Nucleus accumbens (tissue), 56 donors: ENCODE results near the gene ARHGEF11.

ENCODE experiments used
- DNase-seq, 56 donors: peaks; one replicate each; lab custom pipeline; 2025; lab: John Stamatoyannopoulos, UW

ARHGEF11 gene

DNA sequence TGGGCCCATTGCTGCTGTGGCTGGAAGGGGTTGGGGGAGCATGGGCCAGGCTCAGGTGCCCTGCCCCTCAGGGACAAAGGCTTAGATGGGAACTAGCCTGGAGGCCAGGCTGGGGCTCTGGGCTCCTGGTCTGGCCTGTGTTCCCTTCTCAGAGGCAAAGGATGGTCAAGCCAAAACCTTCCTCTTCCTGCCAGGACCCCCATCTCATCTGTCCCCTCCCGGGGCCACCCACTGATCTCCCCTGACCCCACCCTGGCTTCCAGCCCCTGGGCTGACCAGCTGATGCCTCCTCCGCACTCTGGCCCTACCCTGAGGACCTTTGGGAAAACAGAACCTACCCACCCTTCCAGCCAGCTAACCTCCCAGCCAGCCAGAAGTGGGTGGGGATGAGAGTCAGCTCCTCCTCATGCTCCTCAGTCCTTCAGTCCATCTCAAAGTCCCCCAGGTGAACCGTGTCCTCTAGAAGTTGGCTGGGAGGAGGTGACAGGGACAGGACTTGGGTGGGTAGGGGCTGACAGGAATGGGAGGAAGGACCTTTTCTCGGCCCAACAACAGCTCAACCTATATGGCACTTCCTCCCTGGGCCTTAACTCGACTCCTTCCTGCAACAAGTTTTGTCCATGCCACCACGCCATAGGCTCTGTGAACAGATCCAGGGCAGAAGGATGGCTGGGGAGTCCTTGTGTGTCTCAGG is 144.5 kb downstream of the ARHGEF11 start:
- no peak for DNase-seq

- DNase-seq, result no peak
Measured at GRCh38 chr1:156899956-156900718, 145.4 kb downstream of the ARHGEF11 start.

DNA sequence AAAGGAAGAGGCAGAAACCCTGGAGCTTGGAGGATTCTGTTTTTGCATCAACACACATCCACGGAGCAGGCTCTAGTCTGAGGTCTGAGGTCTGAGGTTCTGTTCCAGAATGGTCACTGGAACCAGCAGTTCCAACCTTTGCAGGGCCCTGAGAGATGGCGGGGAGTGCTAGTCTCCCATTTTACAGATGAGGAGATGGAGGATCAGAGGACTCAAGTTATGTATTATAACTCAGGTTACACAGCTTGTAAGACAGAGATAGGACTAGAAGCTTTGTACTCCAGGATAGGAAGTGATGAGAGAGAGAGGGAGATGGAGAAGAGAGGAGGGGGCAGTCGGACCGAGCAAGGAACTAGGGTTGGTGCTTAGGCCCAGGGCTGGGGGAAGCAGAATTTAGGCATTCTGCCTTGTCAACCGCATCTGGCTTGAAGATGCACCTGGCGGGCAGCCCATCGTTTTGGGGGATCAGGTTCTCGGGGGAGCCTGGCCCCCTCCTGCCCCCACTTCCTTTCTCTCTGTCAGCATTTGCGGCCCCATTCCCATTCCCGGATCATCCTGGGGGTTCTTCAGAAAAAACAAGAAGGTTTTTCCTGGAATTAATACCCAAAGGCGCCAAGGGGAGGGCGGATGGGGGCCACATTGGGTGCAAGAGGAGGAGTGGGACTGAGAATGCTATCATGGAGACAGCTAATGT is 146.4 kb downstream of the ARHGEF11 start:
- no peak for DNase-seq

- no peak for DNase-seq
Measured at GRCh38 chr1:156898161-156898566, 147.4 kb downstream of the ARHGEF11 start.

DNA sequence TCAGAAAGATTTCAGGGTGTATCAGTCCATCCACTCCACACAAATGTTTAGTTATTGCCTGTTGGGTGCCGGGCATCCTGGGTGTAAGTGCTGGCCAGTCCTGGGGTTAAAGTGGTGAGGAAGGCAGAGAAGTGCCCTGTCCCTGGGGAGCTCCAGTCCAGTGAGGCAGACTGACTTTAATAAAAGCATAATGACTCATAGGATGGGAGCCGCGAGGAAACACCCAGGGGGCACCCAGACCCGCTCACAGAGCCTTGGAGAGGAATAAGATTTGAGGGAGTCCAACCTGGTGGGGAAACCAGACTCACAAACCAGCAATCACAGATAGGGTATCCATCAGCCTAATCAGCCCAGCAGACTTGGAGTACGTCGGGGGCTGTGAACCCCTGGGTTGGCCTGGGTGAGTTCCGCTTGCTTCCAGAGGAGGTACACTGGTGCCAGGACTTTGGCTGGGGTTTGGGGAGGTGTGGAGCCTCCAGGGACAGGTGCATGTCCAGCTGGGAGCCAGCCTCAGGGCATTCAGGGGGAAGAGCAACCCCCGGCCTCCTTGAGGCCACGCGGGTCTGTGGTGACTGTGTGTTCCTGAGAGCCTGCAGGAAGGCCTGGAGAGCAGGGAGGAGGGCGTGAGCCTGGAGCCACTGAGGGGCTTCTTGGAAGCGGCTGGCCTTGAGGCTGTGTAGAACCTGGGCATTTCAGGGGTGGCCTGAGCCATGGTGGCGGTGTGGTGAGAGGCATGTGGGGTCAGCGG is 148.3 kb downstream of the ARHGEF11 start:
- no peak for DNase-seq

- no peak for DNase-seq
Measured at GRCh38 chr1:156896490-156897033, 149.0 kb downstream of the ARHGEF11 start.

DNA sequence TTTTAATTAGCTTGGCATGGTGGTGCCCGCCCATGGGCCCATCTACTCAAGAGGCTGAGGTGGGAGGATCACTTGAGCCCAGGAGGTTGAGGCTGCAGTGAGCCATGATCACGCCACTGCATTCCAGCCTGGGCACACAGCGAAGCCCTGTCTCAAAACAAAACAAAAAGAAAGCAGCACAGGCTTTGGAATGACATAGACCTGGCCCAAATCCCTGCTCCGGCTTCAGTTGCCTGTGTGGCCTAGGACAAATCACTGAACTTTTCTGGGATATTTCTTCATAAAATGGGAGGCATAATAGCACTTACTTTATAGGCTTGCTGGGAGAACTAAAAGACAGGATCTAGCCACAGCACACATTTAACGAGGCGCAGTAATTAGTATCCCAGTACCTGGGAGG is 149.6 kb downstream of the ARHGEF11 start:
- no peak for DNase-seq

DNA sequence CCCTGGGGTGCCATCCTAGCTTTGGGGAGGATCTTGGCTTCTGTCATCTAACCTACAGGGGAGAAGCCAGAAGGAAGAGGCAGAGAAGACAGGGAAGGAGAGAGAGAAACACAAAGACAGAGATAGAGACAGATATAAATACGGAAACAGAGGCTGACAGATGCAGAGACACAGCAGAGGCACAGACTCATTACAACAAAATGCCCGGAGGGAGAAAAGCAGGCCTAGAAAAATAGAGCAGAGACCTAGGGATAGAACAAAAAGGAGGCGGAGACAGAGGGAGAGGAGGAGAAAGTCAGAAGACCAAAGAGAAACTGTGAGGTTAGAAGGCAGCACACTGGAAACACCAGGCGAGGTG is 150.1 kb downstream of the ARHGEF11 start:
- no peak for DNase-seq

GRCh38 chr1:156894711-156895454 is 150.7 kb downstream of the ARHGEF11 start:
- no peak for DNase-seq

DNA sequence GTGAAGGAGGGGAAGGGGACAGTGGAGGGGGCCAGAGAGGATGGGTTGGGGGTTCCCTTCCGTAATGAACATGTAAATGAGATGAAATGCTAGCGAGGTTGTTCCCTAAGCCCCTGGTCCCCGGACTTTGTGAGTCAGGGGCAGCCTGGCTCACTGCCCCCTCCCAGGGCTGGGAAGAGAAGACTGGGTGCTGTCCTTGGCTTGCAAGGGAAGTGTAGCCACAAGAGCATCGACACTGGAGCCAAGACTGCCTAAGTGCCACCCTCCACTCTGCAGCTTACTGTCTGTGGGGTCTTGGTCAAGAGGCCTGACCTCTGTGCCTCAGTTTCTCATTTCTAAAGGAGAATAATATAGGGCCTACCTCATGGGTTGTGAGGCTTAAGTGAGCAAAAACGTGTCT is 151.5 kb downstream of the ARHGEF11 start:
- DNase-seq, result no peak

DNA sequence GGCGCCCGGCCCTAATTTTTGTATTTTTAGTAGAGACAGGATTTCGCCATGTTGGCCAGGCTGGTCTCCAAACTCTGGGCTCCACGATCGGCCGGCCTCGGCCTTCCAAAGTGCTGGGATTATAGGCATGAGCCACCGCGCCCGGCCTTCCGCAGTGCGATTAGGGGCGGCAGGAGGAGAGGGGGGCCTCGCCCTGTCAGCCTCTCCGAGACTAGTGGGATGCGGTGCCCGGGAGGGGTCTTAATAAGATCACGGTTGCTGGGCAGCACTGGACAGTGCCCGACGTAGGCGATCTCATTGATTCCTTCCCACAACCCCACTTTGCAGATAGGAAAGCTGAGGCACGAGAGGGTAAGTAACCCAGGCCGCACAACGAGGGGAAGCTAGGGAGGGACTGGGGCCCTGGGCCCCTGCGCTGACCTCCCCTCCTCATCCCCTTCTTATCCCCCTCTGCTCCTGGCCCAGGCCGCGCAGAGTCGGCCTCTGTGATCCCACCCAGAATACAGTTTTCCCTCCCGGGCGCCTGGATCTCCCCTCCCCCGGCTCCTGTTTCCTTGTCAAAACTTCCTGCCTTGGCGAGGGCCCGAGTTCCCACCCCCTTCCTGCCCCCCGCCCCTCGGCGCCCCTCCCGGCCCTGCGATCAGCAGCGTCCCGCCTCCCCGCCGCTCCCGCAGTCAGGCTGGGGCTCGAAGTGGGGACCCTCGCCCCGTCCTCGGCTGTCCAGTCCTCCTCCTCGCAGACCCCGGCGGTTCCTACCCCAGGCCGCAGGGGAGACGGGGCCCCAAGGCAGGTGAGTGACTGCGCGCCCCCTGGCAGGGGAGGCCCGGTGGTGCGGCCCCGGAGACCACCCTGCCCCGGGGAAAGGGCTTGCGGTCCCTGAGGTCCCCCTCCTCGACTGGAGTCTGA is 152.2 kb downstream of the ARHGEF11 start, which contains the start of gene PEAR1:
Gene PEAR1, plus strand, starts transcription at position 671 of the 906 bp plus-strand sequence. CDS start 10,209 bp downstream, outside the sequence.
- no peak for DNase-seq

DNA sequence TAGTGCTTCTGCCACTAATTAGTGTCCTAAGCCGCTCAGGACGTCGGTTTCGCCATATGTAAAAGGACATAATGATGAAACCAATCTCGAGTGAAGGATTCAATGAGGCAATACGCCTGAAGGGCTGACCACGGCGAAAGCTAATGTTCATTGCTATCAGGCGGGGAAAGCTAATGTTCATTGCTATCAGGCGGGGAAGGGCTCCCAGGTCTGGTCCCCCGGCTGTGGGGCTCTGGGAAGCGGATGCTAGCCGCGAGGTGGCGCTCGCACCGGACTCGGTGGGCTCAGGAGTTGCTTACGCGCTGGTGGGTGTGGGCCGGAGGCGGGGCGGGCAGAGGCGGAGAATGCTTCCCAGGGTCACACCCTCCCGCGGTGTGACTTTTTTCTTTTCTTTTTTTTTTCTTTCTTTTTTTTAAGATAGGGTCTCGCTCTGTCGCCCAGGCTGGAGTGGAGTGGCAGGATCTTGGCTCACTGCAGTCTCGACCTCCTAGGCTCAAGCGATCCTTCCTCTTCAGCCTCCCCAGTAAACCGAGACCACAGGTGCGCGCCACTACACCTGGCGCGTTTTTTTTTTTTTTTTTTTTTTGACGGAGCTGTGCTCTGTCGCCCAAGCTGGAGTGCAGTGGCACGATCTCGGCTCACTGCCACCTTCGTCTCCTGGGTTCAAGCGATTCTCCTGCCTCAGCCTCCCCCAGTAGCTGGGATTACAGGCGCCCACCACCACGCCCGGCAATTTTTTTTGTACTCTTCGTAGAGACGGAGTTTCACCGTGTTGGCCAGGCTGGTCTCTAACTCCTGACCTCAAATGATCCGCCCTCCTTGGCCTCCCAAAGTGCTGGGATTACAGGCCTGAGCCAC is 153.1 kb downstream of the ARHGEF11 start:
- DNase-seq, result peak in 51 of 56 donors; percentile 4 to 88 (median 46)

GRCh38 chr1:156889802-156890580 is 155.6 kb downstream of the ARHGEF11 start:
- peak in 52 of 56 donors; percentile 10 to 83 (median 57) for DNase-seq

- no peak for DNase-seq
Measured at GRCh38 chr1:156887734-156888133, 157.8 kb downstream of the ARHGEF11 start.

DNA sequence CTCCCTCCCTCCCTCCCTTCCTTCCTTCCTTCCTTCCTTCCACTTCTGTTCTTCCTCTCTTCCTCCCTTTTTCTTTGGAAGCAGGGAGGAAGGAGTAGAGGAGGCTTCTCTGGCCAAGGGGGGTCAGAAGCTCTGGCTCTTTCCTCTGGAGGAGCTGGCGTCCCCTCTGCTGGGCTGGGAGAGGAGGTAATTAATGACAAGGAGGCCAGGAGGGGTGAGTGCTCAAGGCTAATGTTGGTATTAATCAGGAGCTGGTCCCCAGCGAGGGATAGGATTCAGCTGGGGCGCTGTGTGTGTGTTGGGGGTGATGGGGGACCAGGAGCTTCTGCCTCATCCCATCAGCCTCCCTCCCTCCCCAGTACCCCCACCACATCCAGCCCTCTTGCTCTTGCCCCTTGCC is 158.2 kb downstream of the ARHGEF11 start:
- DNase-seq, result no peak

DNA sequence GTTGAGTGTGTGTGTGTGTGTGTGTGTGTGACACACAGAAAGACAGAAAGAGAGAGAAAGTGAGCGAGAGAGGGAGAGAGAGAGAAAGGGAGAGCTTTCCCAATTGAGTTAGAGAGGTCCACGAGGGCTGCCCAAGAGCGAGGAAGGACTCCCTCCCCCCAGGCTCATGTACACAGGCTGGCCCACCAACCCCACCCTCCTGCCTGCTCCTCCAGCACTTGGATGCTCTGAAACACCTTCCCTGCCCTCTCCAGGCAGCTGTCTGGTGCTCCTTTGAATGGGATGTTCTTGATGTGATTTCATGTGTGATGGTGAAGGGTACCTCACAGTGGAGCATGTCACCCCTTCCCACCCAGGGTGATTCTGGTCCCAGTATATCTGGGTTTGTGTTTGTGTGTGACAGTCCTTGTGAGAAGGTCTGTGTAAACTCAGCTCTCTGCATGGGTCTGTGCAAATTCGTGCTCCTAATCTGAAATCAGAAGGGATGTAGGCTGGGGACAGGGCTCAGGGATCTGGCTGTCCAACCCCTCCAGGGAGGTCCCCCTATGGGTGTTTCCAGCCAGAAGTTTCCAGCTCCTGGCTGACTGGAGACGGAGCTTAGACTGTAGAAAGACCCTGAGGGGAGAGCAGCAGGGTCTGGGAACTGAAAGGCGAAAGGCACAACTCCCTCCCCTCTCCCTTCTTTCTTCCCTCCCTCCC is 158.8 kb downstream of the ARHGEF11 start:
- DNase-seq, result no peak
